ENCODE data around the gene SPATS2L.

- TF ChIP-seq CTCF (IDR thresholded peaks at IDR 0.05) (no peak), POLR2A (IDR thresholded peaks at IDR 0.05) (no peak)
These were observed 132.4 kb downstream of the SPATS2L start for GRCh38 chr2:200438846-200439245.
